ENCODE data around the gene RPS23.
A peak's percentile ranks its signal among the peaks of the same experiment; 100 is the strongest.

RPS23 gene

DNA sequence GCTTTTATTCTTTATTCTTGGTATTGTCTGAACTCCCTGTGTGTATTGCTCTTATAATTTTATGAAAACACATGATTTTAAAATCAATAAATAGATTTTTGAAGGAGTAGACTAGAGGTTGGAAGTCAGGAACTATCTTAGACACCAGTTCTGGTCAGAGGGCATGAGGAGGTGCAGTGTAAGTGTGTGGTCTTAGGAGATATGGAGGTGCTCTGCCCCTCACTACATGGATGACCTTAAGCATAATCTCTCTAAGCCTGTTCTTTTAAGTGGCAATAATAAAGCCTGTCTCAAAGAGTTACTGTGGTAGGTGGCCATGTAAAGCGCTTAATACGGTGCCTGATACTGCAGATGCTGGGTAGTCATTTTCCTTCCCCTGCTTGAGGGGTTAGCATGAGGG, 34.0 kb downstream of the RPS23 start:
- DNase-seq = no peak

DNA sequence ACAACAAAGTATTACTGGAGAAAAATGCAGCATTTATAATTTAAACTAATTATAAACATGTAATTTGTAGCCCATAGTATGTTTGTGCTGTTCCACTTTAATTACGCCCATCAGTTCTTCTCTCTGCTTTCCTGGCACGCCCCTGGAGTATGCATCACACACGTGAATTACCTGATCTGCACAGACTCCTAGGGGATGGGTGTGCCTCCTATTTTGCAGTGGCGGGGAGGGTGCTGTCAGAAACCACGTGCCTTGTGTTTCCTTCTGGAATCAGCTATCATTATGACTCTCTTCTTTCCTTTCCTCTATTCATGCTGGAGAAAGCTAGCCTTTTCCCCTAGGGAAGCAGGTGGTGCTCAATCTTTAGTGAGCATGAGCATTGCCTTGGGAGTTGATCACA, 43.3 kb downstream of the RPS23 start:
- no peak for DNase-seq

GRCh38 chr5:82225525-82226172, 52.5 kb downstream of the RPS23 start:
- peak; percentile 12 for DNase-seq
